Large intestine (tissue), 3 donors: Measurements from ENCODE around the gene LILRA6. TPM values are rescaled to one million over a fixed set of nuclear protein-coding genes. Genes with fewer than 3 reads are reported as not detected.
"Not testable (repeated sequence)": the region's sequence is repeated elsewhere in the genome, so short reads cannot be mapped to it uniquely, and the experiment has no call there.

ENCODE experiments used
- DNase-seq, 2 donors: peaks; one replicate each; pipeline versions ENCODE4 v3.0.0 to v3.0.0-alpha.2; 2013
- H3K27ac ChIP-seq: one replicate; pipeline ENCODE4 v1.5.1; 2013; ENCODE audit warnings: low read length
- H3K27me3 ChIP-seq: 2 replicates; pipeline ENCODE4 v1.6.1; 2013; ENCODE audit warnings: low read length; ENCODE audit not compliant: control insufficient read depth, insufficient read depth
- H3K36me3 ChIP-seq: 2 replicates; pipeline ENCODE4 v1.6.1; 2013; ENCODE audit warnings: low read length; ENCODE audit not compliant: control insufficient read depth, insufficient read depth
- H3K4me1 ChIP-seq: one replicate; pipeline ENCODE4 v1.6.1; 2013; ENCODE audit warnings: low read length; ENCODE audit not compliant: control insufficient read depth, insufficient read depth
- H3K4me3 ChIP-seq: one replicate; pipeline ENCODE4 v1.5.1; 2013; ENCODE audit warnings: low read length
- H3K9me3 ChIP-seq: one replicate; pipeline ENCODE4 v1.6.1; 2013; ENCODE audit warnings: mild to moderate bottlenecking, low read depth, low read length, moderate library complexity; ENCODE audit not compliant: control insufficient read depth
- WGBS: methylation state at CpG from one replicate; pipeline ENCODE4 v1.1.5; 2013; ENCODE audit warnings: low lambda C conversion rate; ENCODE audit not compliant: insufficient coverage; 5-methylcytosine and 5-hydroxymethylcytosine counted together
- polyA plus RNA-seq: library from polyadenylated mRNA; unstranded; fragments of 120-200 nt; gene quantifications from one replicate; pipeline ENCODE4 v1.2.1, GENCODE V29; 2013

Gene LILRA6
- polyA plus RNA-seq, 1 donor: 0.73 TPM

- H3K27me3 ChIP-seq, H3K27ac ChIP-seq, H3K4me3 ChIP-seq, H3K9me3 ChIP-seq, DNase-seq: not testable (repeated sequence)
- peaks cover 16% of the 10 kb centered on the region for H3K4me1 ChIP-seq
- WGBS: 80% methylated on average over 1 of the region's 12 CpGs
- peaks cover 41% of the 10 kb centered on the region for H3K36me3 ChIP-seq
These were observed 48.1 kb downstream of the LILRA6 start for GRCh38 chr19:54194463-54194862.

- 100% methylated on average over 1 of the region's 11 CpGs for WGBS
- Histone ChIP-seq H3K4me3 (no peak overlapping the region), H3K4me1 (peaks cover 20% of the 10 kb centered on the region), H3K36me3 (peaks cover 41% of the 10 kb centered on the region), H3K27me3 (no peaks in the 10 kb centered on the region), H3K9me3 (no peaks in the 10 kb centered on the region), H3K27ac (no peak overlapping the region)
- no peak for DNase-seq
These were observed 49.6 kb downstream of the LILRA6 start for GRCh38 chr19:54193011-54193410.

DNA sequence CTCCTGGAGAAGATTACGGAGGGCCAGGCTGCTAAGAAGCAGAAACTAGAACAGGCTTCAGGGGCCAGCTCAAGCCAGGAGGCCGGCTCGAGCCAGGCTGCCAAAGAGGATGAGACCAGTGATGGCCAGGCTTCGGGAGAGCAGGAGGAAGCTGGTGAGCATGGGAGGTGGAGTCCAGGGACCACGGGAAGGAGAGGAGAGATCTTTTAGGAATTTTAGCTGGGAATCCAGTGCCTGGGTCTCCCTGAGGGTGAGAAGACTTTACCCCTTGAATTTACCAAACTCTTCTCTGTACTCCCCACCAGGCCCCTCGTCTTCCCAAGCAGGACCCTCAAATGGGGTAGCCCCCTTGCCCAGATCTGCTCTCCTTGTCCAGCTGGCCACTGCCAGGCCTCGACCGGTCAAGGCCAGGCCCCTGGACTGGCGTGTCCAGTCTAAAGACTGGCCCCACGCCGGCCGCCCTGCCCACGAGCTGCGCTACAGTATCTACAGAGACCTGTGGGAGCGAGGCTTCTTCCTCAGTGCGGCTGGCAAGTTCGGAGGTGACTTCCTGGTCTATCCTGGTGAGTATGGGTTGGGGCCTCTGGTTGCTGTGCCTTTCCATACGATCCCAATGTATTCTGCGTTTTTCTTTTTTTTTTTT, 50.7 kb downstream of the LILRA6 start:
- Histone ChIP-seq H3K27me3 (no peaks in the 10 kb centered on the region), H3K4me3 (peak overlapping the region; percentile 75), H3K27ac (peak overlapping the region; percentile 98), H3K36me3 (peaks cover 37% of the 10 kb centered on the region), H3K9me3 (no peaks in the 10 kb centered on the region), H3K4me1 (peaks cover 27% of the 10 kb centered on the region)
- no peak for DNase-seq
- 80% methylated on average over 1 of the region's 19 CpGs for WGBS

GRCh38 chr19:54191011-54191810, 51.4 kb downstream of the LILRA6 start, which contains the start of gene TSEN34:
Gene TSEN34 (plus strand): TSS chr19:54191308. CDS start chr19:54191365, 57 bp downstream.
- Histone ChIP-seq H3K4me1 (peaks cover 35% of the 10 kb centered on the region), H3K4me3 (peak within 1 kb of the TSS; percentile 75), H3K9me3 (no peaks in the 10 kb centered on the region), H3K36me3 (peaks cover 39% of the 10 kb centered on the region), H3K27ac (peak within 1 kb of the TSS; percentile 98), H3K27me3 (no peaks in the 10 kb centered on the region)
- WGBS: no CpG with 5 or more reads among the region's 77 CpGs
- DNase-seq: peak in 1 of 2 donors; percentile 87

DNA sequence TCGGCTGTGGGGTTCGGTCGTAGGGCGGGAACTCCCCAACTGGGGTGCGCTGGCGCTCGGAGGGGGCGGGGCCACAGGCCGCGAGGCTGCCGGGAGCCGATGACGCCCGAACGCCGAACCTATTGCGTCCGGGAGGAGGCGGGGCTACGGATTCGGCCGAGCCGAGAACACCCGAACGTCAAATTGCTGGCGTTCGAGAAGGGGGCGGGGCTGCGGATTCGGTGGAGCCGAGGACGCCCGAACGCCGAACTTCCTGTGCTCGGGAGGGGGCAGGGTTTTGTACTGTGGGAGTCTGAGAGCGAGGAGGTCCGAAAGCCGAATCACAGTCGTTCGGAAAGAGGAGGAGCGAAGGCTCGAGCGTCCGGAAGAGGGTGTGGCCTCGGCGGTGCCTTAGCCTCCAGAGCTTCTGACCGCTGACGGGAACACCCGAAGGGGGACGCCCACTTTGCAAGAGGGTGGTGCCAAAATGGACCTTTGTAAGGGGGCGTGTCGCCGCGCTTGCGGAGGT, 52.0 kb downstream of the LILRA6 start:
- Histone ChIP-seq H3K27ac (peak overlapping the region; percentile 98), H3K4me1 (peaks cover 36% of the 10 kb centered on the region), H3K36me3 (peaks cover 39% of the 10 kb centered on the region), H3K9me3 (no peaks in the 10 kb centered on the region), H3K4me3 (peak overlapping the region; percentile 75), H3K27me3 (no peaks in the 10 kb centered on the region)
- DNase-seq: peak; percentile 100
- WGBS: no CpG with 5 or more reads among the region's 56 CpGs

- Histone ChIP-seq H3K27ac (peak overlapping the region; percentile 98), H3K4me1 (peaks cover 36% of the 10 kb centered on the region), H3K4me3 (peak overlapping the region; percentile 75), H3K36me3 (peaks cover 35% of the 10 kb centered on the region), H3K27me3 (no peaks in the 10 kb centered on the region), H3K9me3 (no peaks in the 10 kb centered on the region)
- no CpG with 5 or more reads among the region's 65 CpGs for WGBS
- peak; percentile 100 for DNase-seq
These were observed 52.7 kb downstream of the LILRA6 start for GRCh38 chr19:54189735-54190502.

DNA sequence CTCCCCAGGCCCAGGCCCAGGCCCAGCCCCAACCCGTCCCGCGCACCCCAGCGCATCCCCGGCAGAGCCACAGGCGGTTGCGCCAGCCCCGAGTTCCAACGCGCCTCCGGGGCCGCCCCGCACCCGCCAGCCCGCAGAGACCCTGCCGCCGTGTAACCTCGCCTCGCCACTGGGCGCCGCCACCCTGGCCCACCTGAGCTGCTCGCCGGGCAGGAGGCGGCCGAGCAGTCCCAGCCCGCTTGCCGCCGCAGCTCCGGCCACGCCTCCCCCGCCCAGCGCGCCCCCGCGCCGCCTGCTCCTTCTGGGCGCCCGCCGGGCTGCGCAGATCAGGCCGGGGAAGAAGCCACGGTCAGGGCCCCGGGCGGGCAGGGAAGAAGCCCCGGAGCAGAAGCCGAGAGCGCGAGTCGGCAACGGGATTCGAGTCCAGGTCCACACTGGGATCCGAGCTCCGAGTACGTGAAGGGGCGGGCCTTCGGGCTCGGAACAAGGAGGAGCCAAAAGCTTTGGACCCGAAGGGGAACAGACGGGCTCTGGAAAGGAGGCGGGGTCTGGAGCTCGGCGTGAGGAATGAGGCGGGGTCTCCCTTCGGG, 53.4 kb downstream of the LILRA6 start, which contains the start of gene MBOAT7:
Gene MBOAT7, minus strand, starts transcription at position 436 of the 590 bp plus-strand sequence. CDS start 1,072 bp downstream, outside the sequence.
- Histone ChIP-seq H3K27me3 (no peaks in the 10 kb centered on the region), H3K4me3 (peak within 1 kb of the TSS; percentile 75), H3K27ac (peak within 1 kb of the TSS; percentile 98), H3K4me1 (peaks cover 36% of the 10 kb centered on the region), H3K36me3 (peaks cover 31% of the 10 kb centered on the region), H3K9me3 (no peaks in the 10 kb centered on the region)
- DNase-seq: no peak
- WGBS: no CpG with 5 or more reads among the region's 64 CpGs

- H3K27ac ChIP-seq: peak overlapping the region; percentile 98
- H3K4me1 ChIP-seq: peaks cover 36% of the 10 kb centered on the region
- H3K9me3 ChIP-seq: no peaks in the 10 kb centered on the region
- DNase-seq: peak in 1 of 2 donors; percentile 52
- peaks cover 29% of the 10 kb centered on the region for H3K36me3 ChIP-seq
- no CpG with 5 or more reads among the region's 12 CpGs for WGBS
- H3K27me3 ChIP-seq: no peaks in the 10 kb centered on the region
- peak overlapping the region; percentile 71 for H3K4me3 ChIP-seq
These were observed 54.2 kb downstream of the LILRA6 start for GRCh38 chr19:54188215-54188871.

GRCh38 chr19:54186934-54187381, 55.6 kb downstream of the LILRA6 start:
- WGBS: no CpG with 5 or more reads among the region's 11 CpGs
- H3K36me3 ChIP-seq: peaks cover 23% of the 10 kb centered on the region
- peaks cover 25% of the 10 kb centered on the region for H3K4me1 ChIP-seq
- DNase-seq: peak; percentile 95 to 97
- H3K4me3 ChIP-seq: peak overlapping the region; percentile 14
- H3K9me3 ChIP-seq: no peaks in the 10 kb centered on the region
- H3K27ac ChIP-seq: peak overlapping the region; percentile 98
- no peaks in the 10 kb centered on the region for H3K27me3 ChIP-seq
